GM18951 (cell line): ENCODE data around the gene HOXA11.

ENCODE experiments used
- POLR2A ChIP-seq: IDR thresholded peaks from 4 replicates; pipeline ENCODE4 v1.6.1; 2011; ENCODE audit warnings: mild to moderate bottlenecking; ENCODE audit not compliant: insufficient read length, insufficient read depth; ENCODE audit errors: extremely low read depth
- in situ Hi-C: fragments of 300-500 bp; cut with MboI; formaldehyde crosslinking; loops from one replicate; pipeline ENCODE4 v1.12.0; 2022; ENCODE audit warnings: low sequenced_read_pairs, mixed read lengths, inconsistent platforms; ENCODE audit not compliant: unreplicated experiment

HOXA11 gene

DNA sequence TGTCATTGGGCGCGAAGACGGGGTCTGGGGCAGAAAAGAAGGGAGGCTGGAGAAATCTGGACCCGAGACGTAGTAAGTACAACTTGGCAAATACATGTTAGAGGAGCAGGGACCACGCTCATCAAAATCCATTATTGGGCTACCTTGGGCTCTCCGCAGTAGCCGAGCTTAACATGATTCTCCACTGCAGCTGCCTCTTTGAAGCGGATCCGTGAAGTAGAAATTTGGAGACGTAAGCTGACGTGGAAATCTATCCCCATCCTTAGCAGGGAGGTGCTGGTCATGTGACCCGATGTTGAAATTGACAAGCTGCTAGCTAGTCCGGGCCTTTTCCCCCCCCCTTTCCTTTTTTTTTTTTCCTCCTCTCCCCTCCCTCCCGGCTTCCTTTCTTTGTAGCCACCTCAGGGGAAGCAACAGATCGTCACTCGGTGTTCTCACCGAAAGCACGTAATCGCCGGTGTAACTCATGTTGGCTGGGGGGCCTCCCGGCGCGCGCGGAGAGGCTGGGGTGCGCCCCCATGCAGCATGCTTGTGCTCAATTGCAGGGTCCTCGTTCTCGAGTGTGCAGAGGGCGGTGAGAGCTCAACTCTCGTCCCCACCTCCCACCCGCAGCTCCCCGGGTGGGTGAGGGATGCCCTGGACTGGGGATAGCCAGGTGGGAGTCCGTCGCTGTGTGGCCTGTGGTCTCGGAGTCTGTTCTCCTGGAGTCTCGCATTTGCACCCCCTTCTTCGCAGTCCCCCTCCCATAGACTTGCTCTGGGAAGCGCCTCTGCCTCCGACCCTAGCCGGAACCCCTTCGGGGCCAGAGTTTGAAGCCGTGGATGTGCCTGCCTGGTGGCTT lies at the start of gene HOXA11:
Gene HOXA11 (minus strand): TSS at position 220 of the 841 bp plus-strand sequence. CDS start 88 bp downstream, at position 132.
- no peak for TF ChIP-seq POLR2A
- in situ Hi-C loops = no loop called here

- no peak for TF ChIP-seq POLR2A
- in situ Hi-C loops = no loop called here
These were observed 44.4 kb upstream of the HOXA11 start for GRCh38 chr7:27229448-27229847.

DNA sequence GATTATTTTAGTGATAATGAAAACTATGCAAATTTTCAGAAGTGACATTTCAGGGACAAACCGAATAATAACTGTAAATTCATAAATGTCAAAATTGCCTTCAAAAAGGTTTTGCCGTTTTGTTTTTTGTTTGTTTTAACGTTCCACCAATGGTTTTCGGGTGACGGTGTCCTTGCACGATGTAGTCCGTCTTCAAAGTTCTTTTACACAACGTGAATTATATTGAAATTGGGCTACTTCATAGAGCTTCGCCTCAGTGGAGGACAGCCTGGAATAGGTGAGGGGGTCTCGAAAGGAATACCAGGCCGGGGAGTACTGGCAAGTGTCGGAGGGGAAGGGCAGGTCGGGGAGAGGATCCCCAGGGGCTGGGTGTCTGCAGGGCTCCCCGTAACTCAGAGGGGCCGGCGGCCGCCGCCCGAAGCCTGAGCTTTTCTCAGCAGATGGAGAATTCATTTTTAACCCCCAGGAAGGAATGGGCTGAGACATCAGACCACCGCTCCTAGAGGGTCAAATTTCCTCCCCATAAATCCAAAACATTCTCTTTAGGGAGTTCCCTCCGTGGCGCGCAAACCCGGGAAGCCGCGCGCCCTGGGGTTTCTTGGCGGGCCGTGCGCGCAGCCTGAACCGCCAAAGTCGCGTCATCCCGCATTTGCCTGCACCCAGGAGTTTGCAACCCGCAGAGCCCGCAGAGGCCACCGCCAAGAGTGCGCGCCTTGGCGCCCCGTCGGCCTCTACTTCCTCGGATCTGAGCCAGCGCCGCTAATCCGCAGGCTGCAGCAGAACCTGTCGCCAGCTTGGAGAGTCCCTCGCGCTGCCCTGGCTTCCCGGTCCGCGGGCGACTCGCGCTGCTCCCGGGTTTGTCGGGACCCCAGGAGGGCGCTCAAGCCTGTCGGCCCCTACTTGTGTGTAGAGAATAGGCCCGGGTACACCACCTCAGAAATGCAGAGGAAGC lies 40.2 kb upstream of the HOXA11 start:
- in situ Hi-C loops = loop anchor here (25.0 kb wide), 1 partner anchor 337 kb away; no protein-coding TSS in a partner anchor
- no peak for TF ChIP-seq POLR2A

DNA sequence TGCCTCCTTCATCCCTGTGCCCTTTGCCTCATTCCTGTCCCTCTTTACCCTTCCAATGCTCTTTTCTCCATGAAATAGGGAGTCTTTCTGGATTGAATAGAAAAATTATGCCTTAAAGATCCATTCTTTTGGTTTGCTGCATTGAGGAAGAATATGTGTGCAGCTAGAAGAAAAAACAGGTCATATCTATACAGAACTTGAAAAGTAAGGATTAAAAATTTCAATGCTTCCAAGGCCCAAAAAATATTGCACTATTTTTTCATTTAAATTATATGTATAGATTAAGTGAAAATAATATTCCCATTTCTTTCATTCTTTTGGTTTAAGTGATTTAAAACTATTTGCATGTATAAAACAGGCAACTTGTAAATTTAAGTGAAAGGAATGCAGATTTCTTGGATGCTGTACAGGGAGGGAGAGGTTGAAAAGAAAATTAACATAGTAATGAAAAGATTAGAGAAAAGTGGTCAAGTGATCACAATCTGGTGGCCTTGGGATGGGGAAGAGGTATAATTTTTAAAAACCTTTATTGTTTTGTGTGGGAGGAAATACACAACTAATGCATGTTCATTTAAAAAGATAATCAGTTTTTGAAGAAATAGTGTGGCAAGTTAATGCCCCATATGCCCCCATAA lies 39.0 kb upstream of the HOXA11 start:
- no peak for TF ChIP-seq POLR2A
- in situ Hi-C loops = loop anchor here (25.0 kb wide), 1 partner anchor 338 kb away; no protein-coding TSS in a partner anchor

DNA sequence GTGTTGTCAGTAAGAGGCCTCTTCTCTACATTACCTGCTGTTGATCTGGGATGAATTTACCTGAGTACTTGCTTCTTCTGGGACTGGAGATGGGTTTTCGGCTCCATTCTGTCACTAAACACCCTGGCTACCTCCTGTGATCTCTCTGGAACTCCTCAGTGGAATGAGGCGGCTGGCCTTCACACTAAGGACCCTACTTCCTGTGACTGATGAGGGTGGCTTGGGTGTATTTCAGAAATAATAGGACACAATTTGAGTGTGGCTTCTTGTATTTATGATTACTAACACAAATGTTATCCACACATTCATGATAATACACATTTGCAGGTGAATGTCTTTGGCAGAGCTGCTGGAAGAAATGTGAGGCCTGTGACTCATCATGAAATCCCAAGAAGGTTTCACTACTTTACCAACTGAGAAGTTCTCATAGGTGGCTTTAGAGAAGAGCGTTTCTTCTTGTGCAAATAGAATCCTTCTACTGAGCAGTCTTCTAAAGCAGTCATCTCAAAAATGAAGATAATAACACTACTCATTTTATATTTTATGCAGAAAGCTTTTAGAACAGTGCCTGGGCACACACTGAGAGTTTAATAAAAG lies 36.3 kb upstream of the HOXA11 start:
- in situ Hi-C loops = loop anchor here (25.0 kb wide), 1 partner anchor 341 kb away; no protein-coding TSS in a partner anchor
- TF ChIP-seq POLR2A = no peak

DNA sequence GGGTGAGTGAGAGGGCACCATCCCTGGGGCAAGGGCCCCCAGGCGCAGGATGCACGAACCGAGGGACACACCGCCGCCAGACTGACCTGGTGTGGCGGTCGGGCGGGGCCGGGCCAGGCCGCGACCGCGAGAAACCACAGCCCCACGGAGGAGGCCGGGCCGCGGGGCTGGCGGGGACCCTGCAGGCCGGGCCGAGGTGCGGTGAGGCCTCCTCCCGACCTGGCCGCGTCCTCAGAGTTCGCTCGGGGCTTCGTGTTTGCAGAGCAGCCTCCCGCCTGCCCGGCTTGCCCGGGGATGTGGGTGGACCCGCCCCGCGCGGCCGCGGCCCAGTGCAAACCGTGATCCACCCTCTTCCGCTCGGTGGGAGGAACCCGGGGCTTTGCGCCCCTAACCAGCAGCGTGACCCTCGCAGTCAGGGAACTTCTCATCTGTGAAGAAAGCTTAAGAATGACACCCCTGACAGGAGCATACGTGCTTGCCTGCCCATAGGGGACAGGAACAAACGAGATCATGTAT lies 35.5 kb upstream of the HOXA11 start:
- no peak for TF ChIP-seq POLR2A
- in situ Hi-C loops = loop anchor here (25.0 kb wide), 1 partner anchor 342 kb away; no protein-coding TSS in a partner anchor

GRCh38 chr7:27219821-27220220 lies 34.8 kb upstream of the HOXA11 start:
- in situ Hi-C loops = loop anchor here (25.0 kb wide), 1 partner anchor 342 kb away; no protein-coding TSS in a partner anchor
- no peak for TF ChIP-seq POLR2A

DNA sequence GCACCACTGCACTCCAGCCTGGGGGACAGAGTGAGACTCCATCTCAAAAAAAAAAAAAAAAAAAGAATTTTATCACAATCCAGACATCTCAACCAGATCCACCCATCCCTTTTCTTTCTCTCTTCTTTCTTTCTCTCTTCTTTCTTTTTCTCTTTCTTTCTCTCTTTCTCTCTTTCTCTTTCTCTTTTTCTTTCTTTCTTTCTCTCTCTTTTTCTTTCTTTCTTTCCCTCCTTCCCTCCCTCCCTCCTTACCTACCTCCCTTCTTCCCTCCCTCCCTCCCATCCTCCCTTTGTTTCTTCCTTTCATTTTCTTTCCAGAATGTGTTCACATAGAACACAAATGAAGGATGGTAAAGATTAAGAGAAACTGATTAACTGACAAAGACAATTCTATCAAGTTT lies 32.9 kb upstream of the HOXA11 start:
- in situ Hi-C loops = loop anchor here (25.0 kb wide), 1 partner anchor 344 kb away; no protein-coding TSS in a partner anchor
- no peak for TF ChIP-seq POLR2A

- in situ Hi-C loops = loop anchor here (25.0 kb wide), 1 partner anchor 347 kb away; no protein-coding TSS in a partner anchor
- no peak for TF ChIP-seq POLR2A
These were observed 30.3 kb upstream of the HOXA11 start for GRCh38 chr7:27215356-27215755.

DNA sequence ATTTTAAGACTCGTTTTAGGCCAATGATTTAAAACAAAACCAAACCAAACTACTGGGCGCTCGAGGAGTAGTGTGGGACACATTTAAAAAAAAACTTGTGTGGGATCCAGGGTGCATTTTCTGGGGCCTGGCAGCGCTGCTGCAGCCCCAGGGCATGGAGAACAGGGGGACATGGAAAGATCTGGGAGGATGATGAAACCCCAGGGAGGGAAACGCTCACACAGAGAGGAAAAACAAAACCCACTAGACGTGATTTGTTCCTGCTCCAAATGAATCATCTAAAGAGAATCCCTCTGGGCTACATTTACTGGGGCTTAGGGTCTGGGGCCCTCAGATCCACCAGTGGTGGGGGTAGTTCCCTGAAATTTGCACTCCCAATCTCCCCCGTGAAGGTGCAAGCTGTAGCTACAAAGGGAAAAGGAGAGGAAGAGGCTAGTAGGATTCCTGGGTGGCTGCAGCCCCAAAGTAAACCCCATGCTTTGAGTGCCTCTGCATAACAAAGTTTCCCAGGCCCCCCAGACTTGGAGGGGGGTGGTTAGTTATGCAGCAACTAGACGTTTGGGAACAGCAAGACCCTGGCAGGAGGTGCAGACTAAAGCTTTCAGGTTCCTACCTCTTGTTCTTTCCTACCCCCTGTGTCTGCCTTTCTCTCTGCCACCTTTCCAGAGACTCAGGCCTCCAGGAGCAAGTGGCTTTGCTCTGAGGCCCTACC lies 29.4 kb upstream of the HOXA11 start:
- in situ Hi-C loops = loop anchor here (25.0 kb wide), 1 partner anchor 348 kb away; no protein-coding TSS in a partner anchor
- no peak for TF ChIP-seq POLR2A
